ENCODE data around the gene MYL6B.
"Not testable (repeated sequence)": the region's sequence is repeated elsewhere in the genome, so short reads cannot be mapped to it uniquely, and the experiment has no call there.

Gene MYL6B

GRCh38 chr12:56165369-56165768 lies 13.0 kb downstream of the MYL6B start:
- DNase-seq (ENCODE audit: low read depth in 2 of 2) = no peak

GRCh38 chr12:56169229-56169759 lies 16.9 kb downstream of the MYL6B start:
- DNase-seq (ENCODE audit: low read depth in 2 of 2) = no peak

GRCh38 chr12:56172839-56173238 lies 20.5 kb downstream of the MYL6B start:
- DNase-seq (ENCODE audit: low read depth in 2 of 2) = no peak

GRCh38 chr12:56178347-56178746 lies 26.0 kb downstream of the MYL6B start:
- no peak for DNase-seq (ENCODE audit: low read depth in 2 of 2)

GRCh38 chr12:56186957-56187356 lies 34.6 kb downstream of the MYL6B start:
- DNase-seq (ENCODE audit: low read depth in 2 of 2) = no peak

- DNase-seq (ENCODE audit: low read depth in 2 of 2) = no peak
Observed at GRCh38 chr12:56188131-56188777, 35.9 kb downstream of the MYL6B start.

- DNase-seq (ENCODE audit: low read depth in 2 of 2) = no peak
Observed at GRCh38 chr12:56188778-56189098, 36.4 kb downstream of the MYL6B start.

GRCh38 chr12:56189099-56189917 lies 36.9 kb downstream of the MYL6B start, which contains the start of gene SMARCC2:
Gene SMARCC2 (minus strand): TSS chr12:56189483. CDS start chr12:56189461, 22 bp downstream.
- DNase-seq (ENCODE audit: low read depth in 2 of 2) = peak; percentile 65 to 71

GRCh38 chr12:56189918-56190694 lies 37.7 kb downstream of the MYL6B start:
- DNase-seq (ENCODE audit: low read depth in 2 of 2) = peak; percentile 50 to 60

- DNase-seq (ENCODE audit: low read depth in 2 of 2) = no peak
Observed at GRCh38 chr12:56190695-56191155, 38.3 kb downstream of the MYL6B start.

GRCh38 chr12:56192582-56192981 lies 40.2 kb downstream of the MYL6B start:
- DNase-seq (ENCODE audit: low read depth in 2 of 2) = no peak

- DNase-seq (ENCODE audit: low read depth in 2 of 2) = peak; percentile 44 to 55
Observed at GRCh38 chr12:56193025-56193578, 40.7 kb downstream of the MYL6B start.

- not testable (repeated sequence) for DNase-seq (ENCODE audit: low read depth in 2 of 2)
Observed at GRCh38 chr12:56196818-56197550, 44.6 kb downstream of the MYL6B start.

GRCh38 chr12:56197921-56198635 lies 45.7 kb downstream of the MYL6B start:
- DNase-seq (ENCODE audit: low read depth in 2 of 2) = no peak

- DNase-seq (ENCODE audit: low read depth in 2 of 2) = no peak
Observed at GRCh38 chr12:56198836-56199235, 46.4 kb downstream of the MYL6B start.

GRCh38 chr12:56202366-56202765 lies 50.0 kb downstream of the MYL6B start:
- no peak for DNase-seq (ENCODE audit: low read depth in 2 of 2)

- DNase-seq (ENCODE audit: low read depth in 2 of 2) = no peak
Observed at GRCh38 chr12:56202838-56203237, 50.5 kb downstream of the MYL6B start.

- DNase-seq (ENCODE audit: low read depth in 2 of 2) = no peak
Observed at GRCh38 chr12:56204275-56204674, 51.9 kb downstream of the MYL6B start.

- DNase-seq (ENCODE audit: low read depth in 2 of 2) = no peak
Observed at GRCh38 chr12:56205445-56205844, 53.1 kb downstream of the MYL6B start.

- DNase-seq (ENCODE audit: low read depth in 2 of 2) = no peak
Observed at GRCh38 chr12:56206452-56207166, 54.2 kb downstream of the MYL6B start.
